ENCODE data around the gene NEK10. TPM values are rescaled to one million over a fixed set of nuclear protein-coding genes. Genes with fewer than 3 reads are reported as not detected.

Gene NEK10
- total and polyA plus RNA-seq, 7 donors: 0.44 to 20.3 (median 11.4) TPM; not detected in 2

DNA sequence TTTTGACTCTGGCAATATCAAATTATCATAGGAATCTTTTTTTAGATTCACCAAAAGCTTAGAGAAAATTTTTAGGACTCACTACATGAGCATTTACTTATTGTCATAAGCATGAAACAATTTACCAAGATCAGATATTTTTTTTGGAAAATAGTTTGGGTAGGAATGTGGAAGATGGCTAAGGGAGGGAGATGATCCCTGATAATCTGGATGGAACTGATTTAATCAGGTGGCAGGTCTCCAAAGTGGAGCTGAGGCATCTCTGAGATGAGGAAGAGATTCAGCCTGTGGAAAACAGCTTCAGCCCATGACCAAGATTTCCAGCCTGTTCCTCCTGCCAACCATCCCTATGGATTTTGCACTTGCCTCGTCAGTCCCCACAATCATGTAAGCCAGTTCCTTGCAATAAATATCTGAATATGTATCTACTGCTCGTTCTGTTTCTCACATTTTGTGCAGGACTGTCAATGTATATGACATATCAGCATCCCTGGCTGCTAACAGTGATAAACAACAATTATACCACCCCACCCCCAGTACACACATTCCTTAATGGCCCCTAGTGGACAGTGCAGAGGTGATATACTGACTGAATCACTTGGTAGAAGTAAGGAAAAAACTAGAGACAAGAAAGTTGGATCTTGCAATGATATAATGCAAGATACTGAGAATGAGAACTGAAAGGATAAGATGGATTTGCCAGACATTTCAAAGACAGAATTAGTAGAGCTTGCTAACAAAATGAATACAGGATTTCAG, 183.8 kb downstream of the NEK10 start:
- no peak for DNase-seq
- WGBS, 2 donors: 79 to 86% methylated on average over 2 of the region's 2 CpGs
- no peak overlapping the region for H3K27ac ChIP-seq

DNA sequence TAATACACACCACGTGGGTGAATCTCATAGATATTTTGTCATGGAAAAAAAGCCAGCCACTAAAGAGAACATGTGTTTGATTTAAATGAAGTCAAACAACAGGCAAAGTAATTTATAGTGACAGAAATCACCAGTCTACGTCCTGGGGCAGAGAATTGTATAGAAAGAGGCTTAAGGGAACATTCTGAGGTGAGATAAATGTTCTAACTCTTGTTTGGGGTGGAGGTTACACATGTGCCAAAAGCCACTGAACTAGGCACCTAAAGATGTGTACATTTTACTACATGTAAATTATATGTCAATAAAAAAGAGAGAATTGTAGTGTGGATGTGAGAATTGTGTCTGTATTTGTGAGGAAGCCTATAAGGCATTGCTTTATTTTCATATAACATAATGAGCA, 184.9 kb downstream of the NEK10 start:
- DNase-seq: no peak
- H3K4me1 ChIP-seq: no peaks in the 10 kb centered on the region
- no peaks in the 10 kb centered on the region for H3K27me3 ChIP-seq
- H3K27ac ChIP-seq: no peak overlapping the region
- TF ChIP-seq EP300 (IDR thresholded peaks at IDR 0.05) (no peak), POLR2AphosphoS5 (IDR thresholded peaks at IDR 0.05) (no peak), POLR2A (IDR thresholded peaks at IDR 0.05) (no peak)
- TF ChIP-seq, protein P1, sequence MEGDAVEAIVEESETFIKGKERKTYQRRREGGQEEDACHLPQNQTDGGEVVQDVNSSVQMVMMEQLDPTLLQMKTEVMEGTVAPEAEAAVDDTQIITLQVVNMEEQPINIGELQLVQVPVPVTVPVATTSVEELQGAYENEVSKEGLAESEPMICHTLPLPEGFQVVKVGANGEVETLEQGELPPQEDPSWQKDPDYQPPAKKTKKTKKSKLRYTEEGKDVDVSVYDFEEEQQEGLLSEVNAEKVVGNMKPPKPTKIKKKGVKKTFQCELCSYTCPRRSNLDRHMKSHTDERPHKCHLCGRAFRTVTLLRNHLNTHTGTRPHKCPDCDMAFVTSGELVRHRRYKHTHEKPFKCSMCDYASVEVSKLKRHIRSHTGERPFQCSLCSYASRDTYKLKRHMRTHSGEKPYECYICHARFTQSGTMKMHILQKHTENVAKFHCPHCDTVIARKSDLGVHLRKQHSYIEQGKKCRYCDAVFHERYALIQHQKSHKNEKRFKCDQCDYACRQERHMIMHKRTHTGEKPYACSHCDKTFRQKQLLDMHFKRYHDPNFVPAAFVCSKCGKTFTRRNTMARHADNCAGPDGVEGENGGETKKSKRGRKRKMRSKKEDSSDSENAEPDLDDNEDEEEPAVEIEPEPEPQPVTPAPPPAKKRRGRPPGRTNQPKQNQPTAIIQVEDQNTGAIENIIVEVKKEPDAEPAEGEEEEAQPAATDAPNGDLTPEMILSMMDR (IDR thresholded peaks at IDR 0.05): no peak
- H3K4me3 ChIP-seq: no peak overlapping the region
- H3K9me3 ChIP-seq: no peaks in the 10 kb centered on the region
- no peaks in the 10 kb centered on the region for H3K36me3 ChIP-seq
- 50 to 51% methylated on average over 2 of the region's 2 CpGs for WGBS, 2 donors
- intact Hi-C loops (cut with DNase I): no loop called here

More for the DNA sequence above, 183.8 kb downstream of the NEK10 start:
- no peaks in the 10 kb centered on the region for H3K36me3 ChIP-seq
- TF ChIP-seq EP300 (IDR thresholded peaks at IDR 0.05) (no peak), POLR2AphosphoS5 (IDR thresholded peaks at IDR 0.05) (no peak), POLR2A (IDR thresholded peaks at IDR 0.05) (no peak)
- TF ChIP-seq, protein P1 (IDR thresholded peaks at IDR 0.05): no peak
- no peaks in the 10 kb centered on the region for H3K27me3 ChIP-seq
- no peak overlapping the region for H3K4me3 ChIP-seq
- no peaks in the 10 kb centered on the region for H3K4me1 ChIP-seq
- H3K9me3 ChIP-seq: no peaks in the 10 kb centered on the region
- intact Hi-C loops (cut with DNase I): no loop called here

DNA sequence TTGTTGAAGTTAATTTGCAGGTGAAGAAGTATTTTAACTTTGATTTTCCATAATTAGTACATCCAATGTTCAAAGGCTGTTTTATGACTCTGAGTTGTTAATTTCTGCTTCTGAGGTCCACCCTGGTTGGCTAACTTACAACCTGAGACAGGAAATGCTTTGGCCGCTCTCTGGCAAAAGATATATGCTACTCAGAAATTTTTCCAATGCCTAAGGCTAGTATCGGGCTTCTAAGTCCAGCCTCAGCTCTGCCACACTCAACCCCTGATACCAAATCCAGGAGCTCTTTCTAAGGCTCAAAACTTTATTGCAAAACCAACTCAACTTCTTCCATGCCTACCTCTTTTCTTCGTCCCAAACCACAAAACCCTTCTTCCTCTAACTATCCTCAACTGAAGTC, 192.9 kb downstream of the NEK10 start:
- 85 to 93% methylated on average over 3 of the region's 3 CpGs for WGBS, 2 donors
- H3K4me1 ChIP-seq: no peaks in the 10 kb centered on the region
- H3K27me3 ChIP-seq: no peaks in the 10 kb centered on the region
- H3K4me3 ChIP-seq: no peak overlapping the region
- DNase-seq: no peak
- H3K9me3 ChIP-seq: no peaks in the 10 kb centered on the region
- H3K36me3 ChIP-seq: no peaks in the 10 kb centered on the region
- intact Hi-C loops (cut with DNase I): no loop called here
- no peak overlapping the region for H3K27ac ChIP-seq
- TF ChIP-seq POLR2A (IDR thresholded peaks at IDR 0.05): no peak
- TF ChIP-seq, protein P1 (IDR thresholded peaks at IDR 0.05): no peak
- no peak for TF ChIP-seq EP300 (IDR thresholded peaks at IDR 0.05)
- no peak for TF ChIP-seq POLR2AphosphoS5 (IDR thresholded peaks at IDR 0.05)

DNA sequence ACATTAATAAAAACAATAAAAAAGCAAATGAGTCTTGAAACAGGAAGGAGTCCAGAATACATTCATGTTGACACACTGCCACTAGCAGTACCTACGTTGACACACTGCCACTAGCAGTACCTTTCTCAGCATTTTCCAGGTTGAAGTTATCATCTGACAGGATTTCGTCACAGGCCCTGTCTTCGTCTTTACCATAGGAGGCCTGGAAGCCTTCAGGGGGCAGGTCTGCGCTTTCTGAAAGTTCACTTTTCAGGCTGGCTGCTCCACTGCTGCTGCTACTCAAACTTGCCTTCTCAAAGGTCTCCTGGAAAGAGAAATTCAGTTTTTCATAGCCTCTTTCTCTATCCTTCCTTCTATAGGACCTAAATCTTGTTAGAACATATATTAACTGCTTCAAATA, 194.7 kb downstream of the NEK10 start:
- Histone ChIP-seq H3K36me3 (no peaks in the 10 kb centered on the region), H3K27me3 (no peaks in the 10 kb centered on the region), H3K9me3 (no peaks in the 10 kb centered on the region), H3K4me3 (no peak overlapping the region), H3K4me1 (no peaks in the 10 kb centered on the region), H3K27ac (no peak overlapping the region)
- 75 to 88% methylated on average over 4 of the region's 4 CpGs for WGBS, 2 donors
- DNase-seq: no peak
- TF ChIP-seq, protein P1 (IDR thresholded peaks at IDR 0.05): no peak
- no peak for TF ChIP-seq POLR2AphosphoS5 (IDR thresholded peaks at IDR 0.05)
- TF ChIP-seq EP300 (IDR thresholded peaks at IDR 0.05): no peak
- no peak for TF ChIP-seq POLR2A (IDR thresholded peaks at IDR 0.05)
- intact Hi-C loops (cut with DNase I): no loop called here

DNA sequence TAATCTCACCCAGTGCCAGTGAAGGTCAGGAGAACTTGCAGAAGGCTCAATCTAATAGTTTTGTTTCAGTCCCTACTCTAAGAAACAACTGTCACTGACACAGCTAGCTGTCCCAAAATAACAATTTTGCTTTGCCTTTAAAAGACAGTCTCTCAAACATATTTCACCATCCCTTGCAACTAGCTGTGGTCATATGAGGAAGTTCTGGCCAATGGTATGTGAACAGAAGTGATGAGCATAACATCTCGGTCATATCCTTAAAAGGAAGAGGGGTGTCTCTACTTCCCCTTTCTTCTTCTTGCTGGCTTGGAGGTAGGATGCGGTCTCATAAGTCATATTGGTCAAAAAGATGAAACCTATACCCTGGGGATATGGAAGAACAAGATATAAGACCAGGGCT, 198.1 kb downstream of the NEK10 start:
- TF ChIP-seq POLR2AphosphoS5 (IDR thresholded peaks at IDR 0.05) (no peak), EP300 (IDR thresholded peaks at IDR 0.05) (no peak)
- H3K9me3 ChIP-seq: no peaks in the 10 kb centered on the region
- H3K27me3 ChIP-seq: no peaks in the 10 kb centered on the region
- H3K27ac ChIP-seq: no peak overlapping the region
- no peaks in the 10 kb centered on the region for H3K36me3 ChIP-seq
- intact Hi-C loops (cut with DNase I): no loop called here
- H3K4me3 ChIP-seq: no peak overlapping the region
- WGBS, 2 donors: 79 to 89% methylated on average over 2 of the region's 2 CpGs
- H3K4me1 ChIP-seq: no peaks in the 10 kb centered on the region
- no peak for DNase-seq
